B cell (primary cell): ENCODE results near the gene ITGA6. TPM values are rescaled to one million over a fixed set of nuclear protein-coding genes. Genes with fewer than 3 reads are reported as not detected.

Experiments
- ATAC-seq: fragments of 200-7000 bp; cut with Tn5 transposase; one replicate; pipeline ENCODE4 v1.10.0; 2021; ENCODE audit warnings: low read depth, mild to moderate bottlenecking, moderate number of reproducible peaks, moderate library complexity
- CTCF ChIA-PET: fragments of 350-600 bp; sonication (Branson Sonifier 250); formaldehyde crosslinking; loops from one replicate; lab custom pipeline; 2021; ENCODE audit warnings: antibody characterized with exemption, inconsistent platforms; lab: Charles Lee
- POLR2A ChIA-PET: fragments of 350-600 bp; sonication (Branson Sonifier 250); formaldehyde crosslinking; loops from one replicate; lab custom pipeline; 2021; ENCODE audit warnings: antibody characterized with exemption; lab: Charles Lee
- DNase-seq: peaks from one replicate; pipeline ENCODE4 v3.0.0; 2013
- H2AFZ ChIP-seq: 2 replicates; pipeline ENCODE4 v1.6.1; 2012; ENCODE audit warnings: mild to moderate bottlenecking, low read depth, low read length; ENCODE audit not compliant: insufficient read depth, poor library complexity, severe bottlenecking
- H3K27ac ChIP-seq, 2 donors: 1 replicate in 1 of 2; 2 replicates in 1 of 2; pipeline ENCODE4 v1.5.1; 2012 to 2013; ENCODE audit warnings: low read length in 2 of 2, mild to moderate bottlenecking in 2 of 2, moderate library complexity in 1 of 2
- H3K27me3 ChIP-seq, 4 experiments: fragments of 200-600 bp in 1 of 4; sonication (generic) in 1 of 4; replicated peaks in 1 of 4; 1 replicate in 2 of 4; 2 replicates in 2 of 4; pipeline versions ENCODE4 v1.6.1 to v1.7.0; 2013 to 2016; ENCODE audit warnings: low read length in 3 of 4, mild to moderate bottlenecking in 2 of 4, mixed read lengths in 1 of 4, moderate library complexity in 1 of 4; ENCODE audit not compliant: insufficient read depth in 4 of 4, control insufficient read depth in 3 of 4; ENCODE audit errors: control extremely low read depth in 1 of 4
- H3K36me3 ChIP-seq, 2 experiments: replicated peaks in 1 of 2; 1 replicate in 1 of 2; 2 replicates in 1 of 2; pipeline versions ENCODE4 v1.6.1 to v1.7.1; 2013; ENCODE audit warnings: low read length in 1 of 2; ENCODE audit not compliant: insufficient read depth in 2 of 2, control insufficient read depth in 1 of 2; ENCODE audit errors: control extremely low read depth in 1 of 2, extremely low read depth in 1 of 2
- H3K4me1 ChIP-seq, 2 donors: fragments of 200-600 bp in 1 of 2; sonication (generic) in 1 of 2; 1 replicate in 1 of 2; 2 replicates in 1 of 2; pipeline versions ENCODE4 v1.5.1 to v1.6.1; 2013 to 2017; ENCODE audit warnings: low read length in 2 of 2; ENCODE audit not compliant: control insufficient read depth in 2 of 2, insufficient read depth in 2 of 2
- H3K4me2 ChIP-seq: replicated peaks from 2 replicates; pipeline ENCODE3; 2012; ENCODE audit warnings: mild to moderate bottlenecking, low read depth, low read length; ENCODE audit not compliant: poor library complexity, severe bottlenecking
- H3K4me3 ChIP-seq, 5 experiments: fragments of 200-600 bp in 1 of 5; sonication (generic) in 1 of 5; 1 replicate in 3 of 5; 2 replicates in 2 of 5; pipeline versions ENCODE4 v1.5.1 to v1.7.0; 2011 to 2016; ENCODE audit warnings: low read length in 4 of 5, mild to moderate bottlenecking in 4 of 5, low read depth in 2 of 5, control low read depth in 1 of 5, moderate library complexity in 1 of 5; ENCODE audit not compliant: insufficient read depth in 1 of 5; ENCODE audit errors: control extremely low read depth in 1 of 5, extremely low read depth in 1 of 5
- H3K79me2 ChIP-seq: fragments of 200-600 bp; sonication (generic); one replicate; pipeline ENCODE4 v1.6.0; 2016; ENCODE audit warnings: low read length; ENCODE audit not compliant: control insufficient read depth, insufficient read depth
- H3K9ac ChIP-seq: fragments of 200-600 bp; sonication (generic); 2 replicates; pipeline ENCODE4 v1.6.1; 2017; ENCODE audit warnings: mild to moderate bottlenecking, low read length, moderate library complexity
- H3K9me3 ChIP-seq, 3 donors: one replicate each; pipeline versions ENCODE4 v1.6.1 to v1.7.1; 2013; ENCODE audit warnings: low read length in 2 of 3; ENCODE audit not compliant: control insufficient read depth in 2 of 3, insufficient read depth in 1 of 3; ENCODE audit errors: control extremely low read depth in 1 of 3
- H4K20me1 ChIP-seq: 2 replicates; pipeline ENCODE4 v1.6.0; 2012; ENCODE audit warnings: mild to moderate bottlenecking, low read length; ENCODE audit not compliant: insufficient read depth, control insufficient read depth, poor library complexity, severe bottlenecking
- H3K27ac Mint-ChIP-seq: one replicate; pipeline ENCODE4 v1.8.0; 2021; ENCODE audit warnings: mixed read lengths
- H3K27me3 Mint-ChIP-seq: one replicate; pipeline ENCODE4 v1.8.0; 2021; ENCODE audit warnings: mixed read lengths
- H3K4me1 Mint-ChIP-seq: one replicate; pipeline ENCODE4 v1.8.0; 2021; ENCODE audit warnings: mixed read lengths
- H3K4me3 Mint-ChIP-seq: one replicate; pipeline ENCODE4 v1.8.0; 2021; ENCODE audit warnings: mixed read lengths
- H3K9me3 Mint-ChIP-seq: one replicate; pipeline ENCODE4 v1.8.0; 2022; ENCODE audit warnings: mixed read lengths; ENCODE audit not compliant: insufficient read depth
- EZH2 ChIP-seq: IDR thresholded peaks from 2 replicates; pipeline ENCODE4 v1.6.1; 2012; ENCODE audit warnings: borderline replicate concordance, low read depth, mild to moderate bottlenecking, moderate library complexity, low read length; ENCODE audit not compliant: insufficient read depth, poor library complexity, severe bottlenecking
- WGBS: methylation state at CpG from one replicate; pipeline ENCODE4 v1.1.5; 2013; ENCODE audit warnings: missing lambda C conversion rate; ENCODE audit not compliant: insufficient coverage; 5-methylcytosine and 5-hydroxymethylcytosine counted together
- intact Hi-C: fragments of 100-400 bp; cut with micrococcal nuclease; formaldehyde crosslinking; loops from one replicate; pipeline ENCODE4 v1.10.0; 2022
- polyA plus RNA-seq: library from polyadenylated mRNA; depleted of rRNA; stranded (reverse); fragments of >200 nt; gene quantifications from 2 replicates; pipeline ENCODE4 v1.2.3, GENCODE V29; 2012
- total RNA-seq, 2 donors: library from RNA; stranded (reverse); fragments of 120-200 nt in 1 of 2; gene quantifications; 1 replicate in 1 of 2; 2 replicates in 1 of 2; pipeline versions ENCODE4 v1.2.3 to v1.2.4, GENCODE V29; 2013 to 2022
- TF ChIP-seq, protein P1 (sequence below): fragments of 200-600 bp; IDR thresholded peaks from one replicate; pipeline ENCODE4 v1.8.0; 2022; ENCODE audit warnings: antibody characterized with exemption, mild to moderate bottlenecking

Gene ITGA6
- total and polyA plus RNA-seq, 2 donors (not counting 1 experiment from before 2014, with no cell fraction given): 0.17 to 0.98 TPM

DNA sequence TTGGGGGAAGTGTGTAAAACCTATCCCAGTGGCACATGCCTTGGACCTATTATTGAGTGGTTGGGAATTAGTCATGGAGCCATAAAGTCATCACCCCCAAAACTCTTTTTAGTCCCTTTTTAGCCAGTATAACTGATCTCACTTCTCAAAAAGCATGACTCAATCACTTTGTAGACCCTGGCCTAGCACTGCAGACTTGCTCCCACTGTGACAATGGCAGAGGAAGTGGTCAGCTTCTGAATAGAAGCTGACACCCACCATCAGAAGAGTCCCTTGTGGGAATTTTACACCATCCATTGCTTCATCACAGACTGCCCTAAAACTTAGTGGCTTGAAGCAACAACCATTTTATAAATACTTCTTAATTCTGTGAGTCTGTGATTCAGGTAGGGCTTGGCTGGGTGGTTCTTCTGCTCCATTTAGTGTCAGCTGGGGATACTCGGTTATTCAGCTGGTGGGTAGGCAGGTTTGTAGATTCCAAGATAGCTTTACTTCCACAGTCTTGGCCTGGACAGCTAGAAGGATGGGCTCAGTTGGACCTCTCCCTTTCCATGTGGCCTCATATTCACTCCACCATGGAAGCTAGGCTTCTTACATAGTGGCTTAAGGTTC, 10.8 kb upstream of the ITGA6 start:
- H3K4me2 ChIP-seq: no peak overlapping the region
- TF ChIP-seq EZH2: no peak
- no peaks in the 10 kb centered on the region for H3K79me2 ChIP-seq
- H3K27me3 ChIP-seq: no peaks in the 10 kb centered on the region
- Mint-ChIP-seq H3K4me1 (no peaks in the 10 kb centered on the region), H3K27me3 (peaks cover 30% of the 10 kb centered on the region), H3K9me3 (no peaks in the 10 kb centered on the region), H3K27ac (no peak overlapping the region), H3K4me3 (no peak overlapping the region)
- H3K9me3 ChIP-seq: no peaks in the 10 kb centered on the region
- ATAC-seq (no peak), DNase-seq (no peak)
- no peak overlapping the region for H3K4me3 ChIP-seq
- POLR2A ChIA-PET: no interaction called here
- no peaks in the 10 kb centered on the region for H3K36me3 ChIP-seq
- intact Hi-C loops: no loop called here
- H3K27ac ChIP-seq: no peak overlapping the region
- CTCF ChIA-PET: no interaction called here
- 100% methylated on average over 1 of the region's 1 CpG for WGBS
- H3K9ac ChIP-seq: no peak overlapping the region
- H3K4me1 ChIP-seq: no peaks in the 10 kb centered on the region
- H4K20me1 ChIP-seq: no peaks in the 10 kb centered on the region
- H2AFZ ChIP-seq: no peak overlapping the region

DNA sequence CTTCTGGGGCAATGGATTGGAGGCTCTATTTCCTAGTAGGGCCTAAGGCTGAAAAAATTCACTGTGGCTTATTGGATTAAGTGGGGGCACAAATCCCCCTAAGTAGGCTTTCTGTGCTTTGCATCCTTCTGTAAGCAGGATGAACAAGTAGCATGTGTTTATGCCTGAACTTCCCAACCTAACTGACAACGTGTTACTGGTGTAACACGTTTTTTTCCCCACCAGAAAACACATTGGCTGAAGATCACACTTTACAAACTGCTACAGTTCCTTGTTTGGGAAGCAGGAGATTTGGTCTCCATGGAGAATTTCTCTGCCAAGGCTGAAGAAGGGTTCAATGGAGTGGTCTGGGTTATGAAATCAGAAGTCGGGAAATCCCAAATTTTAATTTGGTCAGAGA, 7.2 kb upstream of the ITGA6 start:
- Mint-ChIP-seq H3K4me3 (no peak overlapping the region), H3K4me1 (no peaks in the 10 kb centered on the region), H3K9me3 (no peaks in the 10 kb centered on the region), H3K27ac (no peak overlapping the region), H3K27me3 (peaks cover 56% of the 10 kb centered on the region)
- Histone ChIP-seq H2AFZ (no peak overlapping the region), H3K36me3 (no peaks in the 10 kb centered on the region), H3K9ac (no peak overlapping the region), H3K27me3 (peaks cover 0 to 17% (median 10%) of the 10 kb centered on the region in 4 experiments), H3K4me1 (no peaks in the 10 kb centered on the region), H3K9me3 (no peaks in the 10 kb centered on the region), H4K20me1 (no peaks in the 10 kb centered on the region), H3K79me2 (no peaks in the 10 kb centered on the region), H3K4me2 (no peak overlapping the region), H3K27ac (no peak overlapping the region), H3K4me3 (no peak overlapping the region)
- ChIA-PET POLR2A (no interaction called here), CTCF (no interaction called here)
- DNase-seq: no peak
- no peak for ATAC-seq
- WGBS: 40% methylated on average over 1 of the region's 3 CpGs
- intact Hi-C loops: no loop called here
- TF ChIP-seq EZH2: no peak
- TF ChIP-seq, protein P1, sequence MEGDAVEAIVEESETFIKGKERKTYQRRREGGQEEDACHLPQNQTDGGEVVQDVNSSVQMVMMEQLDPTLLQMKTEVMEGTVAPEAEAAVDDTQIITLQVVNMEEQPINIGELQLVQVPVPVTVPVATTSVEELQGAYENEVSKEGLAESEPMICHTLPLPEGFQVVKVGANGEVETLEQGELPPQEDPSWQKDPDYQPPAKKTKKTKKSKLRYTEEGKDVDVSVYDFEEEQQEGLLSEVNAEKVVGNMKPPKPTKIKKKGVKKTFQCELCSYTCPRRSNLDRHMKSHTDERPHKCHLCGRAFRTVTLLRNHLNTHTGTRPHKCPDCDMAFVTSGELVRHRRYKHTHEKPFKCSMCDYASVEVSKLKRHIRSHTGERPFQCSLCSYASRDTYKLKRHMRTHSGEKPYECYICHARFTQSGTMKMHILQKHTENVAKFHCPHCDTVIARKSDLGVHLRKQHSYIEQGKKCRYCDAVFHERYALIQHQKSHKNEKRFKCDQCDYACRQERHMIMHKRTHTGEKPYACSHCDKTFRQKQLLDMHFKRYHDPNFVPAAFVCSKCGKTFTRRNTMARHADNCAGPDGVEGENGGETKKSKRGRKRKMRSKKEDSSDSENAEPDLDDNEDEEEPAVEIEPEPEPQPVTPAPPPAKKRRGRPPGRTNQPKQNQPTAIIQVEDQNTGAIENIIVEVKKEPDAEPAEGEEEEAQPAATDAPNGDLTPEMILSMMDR: no peak
